Endothelial cell of umbilical vein (primary cell): ENCODE results near the gene DUSP11.

ENCODE experiments used
- CTCF ChIP-seq, 2 donors: IDR thresholded peaks; 1 replicate in 1 of 2; 2 replicates in 1 of 2; pipeline ENCODE4 v1.5.1; 2011; ENCODE audit warnings: low read length in 2 of 2, mild to moderate bottlenecking in 2 of 2, moderate library complexity in 2 of 2, control low read depth in 1 of 2, inconsistent platforms in 1 of 2, low read depth in 1 of 2; ENCODE audit not compliant: insufficient read depth in 1 of 2; ENCODE audit errors: extremely low read depth in 1 of 2
- EZH2 ChIP-seq: IDR thresholded peaks from 2 replicates; pipeline ENCODE4 v1.6.1; 2012; ENCODE audit warnings: borderline replicate concordance, low read depth, mild to moderate bottlenecking, moderate library complexity, low read length, inconsistent platforms; ENCODE audit not compliant: severe bottlenecking
- FOS ChIP-seq: IDR thresholded peaks from 2 replicates; pipeline ENCODE4 v1.6.1; 2011; ENCODE audit warnings: mild to moderate bottlenecking, low read length, moderate library complexity, borderline replicate concordance; ENCODE audit not compliant: insufficient read depth
- MYC ChIP-seq: IDR thresholded peaks from one replicate; pipeline ENCODE4 v1.6.1; 2011; ENCODE audit warnings: mild to moderate bottlenecking, low read depth, low read length
- POLR2A ChIP-seq: IDR thresholded peaks from 2 replicates; pipeline ENCODE4 v1.6.1; 2012; ENCODE audit warnings: low read depth, mild to moderate bottlenecking, control low read depth, low read length

DNA sequence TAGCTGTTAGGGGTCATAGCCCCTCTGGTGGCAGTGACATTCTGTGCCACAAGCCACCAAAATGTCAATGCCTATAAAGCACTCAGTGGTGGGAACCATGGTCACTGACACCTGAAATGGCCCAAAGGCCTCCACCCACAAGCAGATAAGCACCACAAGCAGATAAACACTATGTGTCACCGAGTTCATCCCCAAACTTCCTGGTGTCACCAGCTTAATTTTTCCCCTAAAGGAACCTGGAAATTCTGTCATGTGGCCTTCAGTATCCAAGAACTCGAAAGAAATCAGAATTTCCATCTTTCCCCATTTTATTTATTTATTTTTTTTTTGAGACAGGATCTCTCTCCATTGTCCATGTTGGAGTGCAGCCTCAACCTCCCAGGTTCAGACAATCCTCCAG, 39.1 kb downstream of the DUSP11 start:
- TF ChIP-seq EZH2 (no peak), CTCF (IDR thresholded peaks at IDR 0.05; ENCODE audit: extremely low read depth in 1 of 2, insufficient read depth in 1 of 2, low read depth in 1 of 2, low read length in 2 of 2) (no peak), FOS (no peak), POLR2A (no peak), MYC (no peak)
